HG03521 (cell line): ENCODE data around the gene AFM.

Source experiments
- ATAC-seq: cut with Tn5 transposase; IDR thresholded peaks from one replicate; pipeline ENCODE4 v1.9.1; 2021; ENCODE audit warnings: mild to moderate bottlenecking, moderate library complexity; ENCODE audit not compliant: unreplicated experiment

The AFM gene

DNA sequence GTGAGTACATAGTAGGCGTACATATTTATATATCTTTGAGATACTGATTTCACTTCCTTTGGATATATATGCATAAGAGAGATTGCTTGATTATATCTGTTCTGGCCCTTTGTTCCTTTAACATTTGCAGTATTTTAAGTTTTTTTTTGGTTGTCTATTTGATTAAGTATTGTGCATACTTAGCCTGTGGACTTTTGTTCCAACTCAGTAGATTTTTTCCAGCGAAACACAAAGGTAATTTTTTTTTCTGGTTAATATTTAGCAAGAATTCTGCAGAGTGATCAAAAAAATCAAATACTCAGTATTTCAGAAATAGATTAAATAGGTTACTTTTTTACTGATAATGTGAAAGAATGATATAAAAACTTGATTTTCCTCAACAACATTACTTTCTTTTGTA, at the start of gene AFM:
AFM (plus strand) TSS at position 388 of the 400 bp plus-strand sequence. CDS start 31 bp downstream, outside the sequence.
- ATAC-seq, result no peak

- ATAC-seq, result no peak
Observed at GRCh38 chr4:73431813-73432168, 49.8 kb upstream of the AFM start.

DNA sequence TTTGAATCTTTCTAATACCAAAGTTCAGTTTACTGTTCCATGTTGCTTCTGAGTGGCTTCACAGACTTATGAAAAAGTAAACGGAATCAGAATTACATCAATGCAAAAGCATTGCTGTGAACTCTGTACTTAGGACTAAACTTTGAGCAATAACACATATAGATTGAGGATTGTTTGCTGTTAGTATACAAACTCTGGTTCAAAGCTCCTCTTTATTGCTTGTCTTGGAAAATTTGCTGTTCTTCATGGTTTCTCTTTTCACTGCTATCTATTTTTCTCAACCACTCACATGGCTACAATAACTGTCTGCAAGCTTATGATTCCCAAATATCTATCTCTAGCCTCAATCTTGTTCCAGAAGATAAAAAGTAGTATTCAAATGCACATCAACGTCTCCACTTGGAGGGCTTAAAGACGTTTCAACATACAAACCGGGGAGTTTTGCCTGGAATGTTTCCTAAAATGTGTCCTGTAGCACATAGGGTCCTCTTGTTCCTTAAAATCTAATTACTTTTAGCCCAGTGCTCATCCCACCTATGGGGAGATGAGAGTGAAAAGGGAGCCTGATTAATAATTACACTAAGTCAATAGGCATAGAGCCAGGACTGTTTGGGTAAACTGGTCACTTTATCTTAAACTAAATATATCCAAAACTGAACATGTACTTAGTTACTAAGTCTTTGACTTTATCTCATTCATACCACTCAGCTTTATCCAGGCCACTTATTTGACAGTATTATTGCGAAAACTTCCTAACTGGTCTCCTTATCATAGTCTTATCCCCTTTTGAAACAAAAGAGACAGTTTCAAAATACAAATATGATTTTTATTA, 49.2 kb upstream of the AFM start:
- no peak for ATAC-seq

GRCh38 chr4:73433140-73433539, 48.4 kb upstream of the AFM start:
- no peak for ATAC-seq

DNA sequence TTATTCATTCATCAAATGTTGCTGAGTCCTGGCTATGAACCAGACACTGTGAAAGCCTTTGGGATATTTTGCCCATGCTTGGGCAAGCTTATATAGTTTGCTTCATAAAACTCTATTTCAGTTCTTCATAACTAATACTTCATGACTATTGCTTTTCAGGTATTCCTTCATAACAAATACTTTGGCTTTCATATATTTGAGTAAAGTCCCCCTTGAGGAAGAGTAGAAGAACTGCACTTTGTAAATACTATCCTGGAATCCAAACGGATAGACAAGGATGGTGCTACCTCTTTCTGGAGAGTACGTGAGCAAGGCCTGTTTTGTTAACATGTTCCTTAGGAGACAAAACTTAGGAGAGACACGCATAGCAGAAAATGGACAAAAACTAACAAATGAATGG, 47.2 kb upstream of the AFM start:
- peak; percentile 79 for ATAC-seq

DNA sequence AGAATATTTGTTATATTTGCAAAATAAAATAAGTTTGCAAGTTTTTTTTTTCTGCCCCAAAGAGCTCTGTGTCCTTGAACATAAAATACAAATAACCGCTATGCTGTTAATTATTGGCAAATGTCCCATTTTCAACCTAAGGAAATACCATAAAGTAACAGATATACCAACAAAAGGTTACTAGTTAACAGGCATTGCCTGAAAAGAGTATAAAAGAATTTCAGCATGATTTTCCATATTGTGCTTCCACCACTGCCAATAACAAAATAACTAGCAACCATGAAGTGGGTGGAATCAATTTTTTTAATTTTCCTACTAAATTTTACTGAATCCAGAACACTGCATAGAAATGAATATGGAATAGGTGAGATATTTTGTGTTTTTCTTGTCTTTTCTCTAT, 45.6 kb upstream of the AFM start, which contains the start of gene AFP:
AFP (plus strand) TSS at position 238 of the 400 bp plus-strand sequence; CDS start at position 280, 42 bp downstream.
- ATAC-seq, result no peak

GRCh38 chr4:73436674-73437557, 44.6 kb upstream of the AFM start:
- ATAC-seq, result no peak

GRCh38 chr4:73437558-73437956, 44.0 kb upstream of the AFM start:
- no peak for ATAC-seq

- ATAC-seq, result no peak
Observed at GRCh38 chr4:73438048-73438447, 43.5 kb upstream of the AFM start.

DNA sequence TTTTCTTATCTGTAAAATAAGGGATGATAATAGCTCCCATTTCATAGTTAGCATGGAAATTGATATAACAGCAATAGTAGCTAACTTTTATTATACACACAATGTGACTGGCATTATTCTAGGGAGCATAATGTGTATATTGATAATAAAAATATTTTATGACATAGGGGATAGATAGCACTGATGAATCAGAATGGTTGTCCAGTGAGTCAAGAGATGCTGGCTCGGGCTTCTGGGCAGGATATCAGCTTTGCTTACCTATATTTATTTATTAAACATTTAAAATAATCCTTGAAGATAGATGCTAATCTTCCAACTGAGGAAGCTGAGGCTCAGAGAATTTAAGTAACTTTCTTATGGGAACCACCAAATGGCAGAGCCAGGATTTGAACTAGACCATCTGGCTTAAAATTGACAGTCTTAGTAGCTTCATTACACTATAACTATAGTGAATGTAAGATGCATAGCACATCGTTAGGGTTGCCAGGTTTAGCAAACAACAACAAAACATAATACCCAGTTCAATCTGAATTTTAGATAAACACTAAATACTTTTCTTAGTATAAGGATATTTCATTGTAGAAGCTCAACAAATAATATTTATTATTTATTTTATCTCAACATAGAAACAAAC, 42.8 kb upstream of the AFM start:
- ATAC-seq, result no peak

DNA sequence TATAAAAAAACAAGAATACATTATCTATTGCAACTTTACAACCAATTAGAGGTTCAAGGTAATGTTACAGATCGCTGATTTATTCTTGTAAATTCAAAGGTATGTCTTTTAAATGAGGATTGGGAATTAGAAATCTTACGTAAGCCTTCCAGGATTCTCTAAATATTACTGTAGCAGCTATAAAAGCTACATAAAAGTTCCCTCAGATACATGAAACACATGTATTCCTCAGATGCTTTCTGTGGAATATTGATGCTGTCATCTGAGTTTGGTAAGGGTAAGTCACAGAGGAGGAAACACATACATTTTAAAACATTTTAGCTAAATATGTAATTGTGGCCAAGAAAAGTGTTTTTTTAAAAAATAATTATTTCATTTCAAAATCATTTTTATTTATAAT, 42.1 kb upstream of the AFM start:
- ATAC-seq, result no peak

- no peak for ATAC-seq
Observed at GRCh38 chr4:73439991-73440390, 41.6 kb upstream of the AFM start.

DNA sequence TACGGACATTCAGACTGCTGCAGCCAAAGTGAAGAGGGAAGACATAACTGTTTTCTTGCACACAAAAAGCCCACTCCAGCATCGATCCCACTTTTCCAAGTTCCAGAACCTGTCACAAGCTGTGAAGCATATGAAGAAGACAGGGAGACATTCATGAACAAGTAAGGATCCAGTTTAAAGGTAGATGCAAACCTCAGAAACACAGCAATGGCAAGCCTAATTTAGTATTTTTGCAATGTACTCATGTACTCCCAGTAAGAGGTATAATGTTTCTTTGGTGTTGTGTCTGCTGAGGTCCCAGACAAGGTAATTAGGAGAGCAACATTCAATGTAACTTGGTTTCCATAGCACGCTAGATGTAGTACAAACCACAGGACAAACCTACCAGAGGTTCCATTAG, 40.9 kb upstream of the AFM start:
- ATAC-seq, result no peak

GRCh38 chr4:73442275-73442674, 39.3 kb upstream of the AFM start:
- ATAC-seq, result no peak

GRCh38 chr4:73443224-73443623, 38.3 kb upstream of the AFM start:
- no peak for ATAC-seq

DNA sequence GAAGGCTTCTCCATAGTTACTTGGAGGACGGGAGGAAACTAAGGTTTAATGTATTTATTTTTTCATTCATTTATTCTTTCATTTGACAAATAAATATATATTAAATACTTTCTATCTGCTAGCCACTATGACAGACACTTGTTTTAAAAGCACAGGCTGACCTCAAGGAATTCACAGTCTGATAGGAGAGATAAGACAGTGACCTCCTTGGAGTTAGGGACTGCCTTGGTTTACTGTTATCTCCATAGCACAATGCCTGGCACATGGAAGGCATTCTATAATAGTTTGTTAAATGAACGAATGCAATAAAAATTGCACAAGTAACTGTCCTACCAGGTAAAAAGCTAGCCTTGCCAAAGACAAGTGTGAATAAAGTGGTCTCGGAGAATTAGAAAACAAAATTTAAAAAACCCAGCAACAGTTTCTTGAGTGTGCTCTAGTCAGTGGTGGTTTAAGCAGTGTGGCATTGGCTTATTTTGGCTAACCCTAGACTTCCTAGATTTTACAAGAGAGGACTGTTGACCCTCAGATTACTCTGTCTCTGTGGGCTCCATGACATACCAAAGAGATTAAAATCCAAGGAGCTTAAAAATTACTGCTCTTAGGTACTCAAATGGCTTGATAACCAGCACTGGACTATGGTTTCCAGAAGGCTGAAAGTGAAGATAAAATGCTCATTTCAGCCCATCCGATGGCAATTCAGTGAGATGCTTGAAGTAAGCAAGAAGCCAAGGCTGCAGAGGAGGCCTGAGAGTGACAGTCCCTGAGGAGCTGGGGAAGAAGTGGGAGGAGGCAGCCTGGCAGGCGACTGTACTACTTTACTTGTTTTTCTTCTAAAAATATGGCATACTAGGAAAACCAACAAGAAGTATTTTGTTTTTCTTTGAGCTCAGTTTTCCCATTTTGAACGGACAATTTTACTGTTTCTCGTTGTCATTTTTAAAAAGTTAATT, 35.9 kb upstream of the AFM start:
- ATAC-seq, result no peak

GRCh38 chr4:73446336-73446938, 35.1 kb upstream of the AFM start:
- peak; percentile 99 for ATAC-seq

DNA sequence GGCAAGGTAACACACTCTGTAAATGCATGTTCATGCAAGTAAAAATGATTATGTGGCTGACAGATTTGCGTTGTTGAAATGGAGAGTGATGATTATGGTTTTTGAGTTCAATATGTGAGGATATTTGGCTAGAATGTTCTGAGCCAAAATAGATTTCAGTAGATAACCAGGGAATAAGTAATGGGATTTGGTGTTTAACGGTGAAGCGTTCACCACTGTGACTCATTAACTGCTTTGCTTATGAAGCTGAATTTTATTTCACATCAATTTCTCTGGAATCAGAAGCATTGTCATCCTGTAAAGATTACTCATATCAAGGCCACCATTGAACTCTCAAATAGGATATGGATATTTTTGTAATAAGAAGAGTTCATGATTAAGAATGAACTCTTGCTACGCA, 33.9 kb upstream of the AFM start:
- no peak for ATAC-seq

GRCh38 chr4:73448448-73449203, 32.9 kb upstream of the AFM start:
- ATAC-seq, result no peak
